ENCODE results near the gene CDC27.

CDC27 gene

GRCh38 chr17:47229535-47230443, 40.7 kb upstream of the CDC27 start:
- TF ChIP-seq POLR2AphosphoS5 (IDR thresholded peaks at IDR 0.05; ENCODE audit: low read depth, low read length) = no peak
- TF ChIP-seq TAF1 (IDR thresholded peaks at IDR 0.05; ENCODE audit: borderline replicate concordance, insufficient read depth, low read length) = no peak
- no peak for TF ChIP-seq FOXP2 (optimal IDR thresholded peaks at IDR 0.05; ENCODE audit: borderline replicate concordance, extremely low read depth, extremely low read length, insufficient read depth)
- TF ChIP-seq, protein P1, sequence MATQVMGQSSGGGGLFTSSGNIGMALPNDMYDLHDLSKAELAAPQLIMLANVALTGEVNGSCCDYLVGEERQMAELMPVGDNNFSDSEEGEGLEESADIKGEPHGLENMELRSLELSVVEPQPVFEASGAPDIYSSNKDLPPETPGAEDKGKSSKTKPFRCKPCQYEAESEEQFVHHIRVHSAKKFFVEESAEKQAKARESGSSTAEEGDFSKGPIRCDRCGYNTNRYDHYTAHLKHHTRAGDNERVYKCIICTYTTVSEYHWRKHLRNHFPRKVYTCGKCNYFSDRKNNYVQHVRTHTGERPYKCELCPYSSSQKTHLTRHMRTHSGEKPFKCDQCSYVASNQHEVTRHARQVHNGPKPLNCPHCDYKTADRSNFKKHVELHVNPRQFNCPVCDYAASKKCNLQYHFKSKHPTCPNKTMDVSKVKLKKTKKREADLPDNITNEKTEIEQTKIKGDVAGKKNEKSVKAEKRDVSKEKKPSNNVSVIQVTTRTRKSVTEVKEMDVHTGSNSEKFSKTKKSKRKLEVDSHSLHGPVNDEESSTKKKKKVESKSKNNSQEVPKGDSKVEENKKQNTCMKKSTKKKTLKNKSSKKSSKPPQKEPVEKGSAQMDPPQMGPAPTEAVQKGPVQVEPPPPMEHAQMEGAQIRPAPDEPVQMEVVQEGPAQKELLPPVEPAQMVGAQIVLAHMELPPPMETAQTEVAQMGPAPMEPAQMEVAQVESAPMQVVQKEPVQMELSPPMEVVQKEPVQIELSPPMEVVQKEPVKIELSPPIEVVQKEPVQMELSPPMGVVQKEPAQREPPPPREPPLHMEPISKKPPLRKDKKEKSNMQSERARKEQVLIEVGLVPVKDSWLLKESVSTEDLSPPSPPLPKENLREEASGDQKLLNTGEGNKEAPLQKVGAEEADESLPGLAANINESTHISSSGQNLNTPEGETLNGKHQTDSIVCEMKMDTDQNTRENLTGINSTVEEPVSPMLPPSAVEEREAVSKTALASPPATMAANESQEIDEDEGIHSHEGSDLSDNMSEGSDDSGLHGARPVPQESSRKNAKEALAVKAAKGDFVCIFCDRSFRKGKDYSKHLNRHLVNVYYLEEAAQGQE (IDR thresholded peaks at IDR 0.05; ENCODE audit: insufficient read depth in 1 of 2, low read depth in 2 of 2, low read length in 2 of 2) = no peak; a peak in 1 of 4 replicates
- TF ChIP-seq SIN3A (IDR thresholded peaks at IDR 0.05; ENCODE audit: borderline replicate concordance, insufficient read depth, low read length) = peak; percentile 43; the same call in 1 of the 2 replicates

DNA sequence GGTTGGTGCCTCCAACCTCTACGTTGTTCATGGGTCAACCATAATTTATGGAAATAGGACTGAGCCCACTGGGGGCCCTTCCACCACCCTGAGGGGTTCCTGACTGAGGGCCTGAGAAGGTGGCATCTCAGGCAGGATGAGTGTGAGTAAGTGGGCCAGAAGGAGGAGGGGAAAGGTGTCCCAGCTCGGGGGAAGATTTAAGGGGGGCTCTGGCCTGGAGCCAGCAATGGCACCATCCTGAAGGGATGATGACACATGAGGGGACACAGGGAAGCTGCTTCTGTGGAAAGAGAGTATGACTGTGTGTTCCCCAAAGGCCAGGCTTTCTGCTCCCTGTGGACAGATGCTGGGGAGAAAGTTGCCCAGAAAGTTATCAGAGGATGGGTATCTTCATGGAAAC, 38.8 kb upstream of the CDC27 start:
- TF ChIP-seq FOXP2 (optimal IDR thresholded peaks at IDR 0.05; ENCODE audit: borderline replicate concordance, extremely low read depth, extremely low read length, insufficient read depth) = no peak
- TF ChIP-seq TAF1 (IDR thresholded peaks at IDR 0.05; ENCODE audit: borderline replicate concordance, insufficient read depth, low read length) = no peak

- TF ChIP-seq SIN3A (IDR thresholded peaks at IDR 0.05; ENCODE audit: borderline replicate concordance, insufficient read depth, low read length) (no peak), TAF1 (IDR thresholded peaks at IDR 0.05; ENCODE audit: borderline replicate concordance, insufficient read depth, low read length) (no peak), FOXP2 (optimal IDR thresholded peaks at IDR 0.05; ENCODE audit: borderline replicate concordance, extremely low read depth, extremely low read length, insufficient read depth) (no peak), POLR2AphosphoS5 (IDR thresholded peaks at IDR 0.05; ENCODE audit: low read depth, low read length) (no peak)
- TF ChIP-seq, protein P1 (IDR thresholded peaks at IDR 0.05; ENCODE audit: insufficient read depth in 1 of 2, low read depth in 2 of 2, low read length in 2 of 2) = no peak
These were observed 37.0 kb upstream of the CDC27 start for GRCh38 chr17:47225911-47226688.

DNA sequence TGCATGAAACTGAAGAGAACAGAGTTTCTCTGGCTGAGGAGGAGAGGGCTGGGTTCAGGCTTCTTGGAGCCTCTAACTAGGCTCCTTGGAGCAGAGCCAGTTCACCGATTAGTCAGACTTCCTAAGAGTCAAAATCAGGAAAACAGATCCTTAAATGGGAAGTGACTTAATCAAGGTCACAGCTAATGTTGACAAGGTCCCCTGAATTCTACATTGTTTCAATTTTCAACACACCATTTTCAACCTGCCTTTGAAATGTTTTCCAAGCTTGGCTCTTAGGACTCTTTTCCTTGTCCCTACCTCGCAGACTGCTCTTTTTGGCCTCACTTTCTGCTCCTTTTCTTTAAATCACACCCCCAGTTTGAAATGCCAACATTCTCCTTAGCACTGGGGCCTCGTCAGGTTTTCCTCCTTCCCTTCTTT, 36.4 kb upstream of the CDC27 start:
- no peak for TF ChIP-seq FOXP2 (optimal IDR thresholded peaks at IDR 0.05; ENCODE audit: borderline replicate concordance, extremely low read depth, extremely low read length, insufficient read depth)
- TF ChIP-seq TAF1 (IDR thresholded peaks at IDR 0.05; ENCODE audit: borderline replicate concordance, insufficient read depth, low read length) = no peak
- TF ChIP-seq SIN3A (IDR thresholded peaks at IDR 0.05; ENCODE audit: borderline replicate concordance, insufficient read depth, low read length) = no peak
- no peak for TF ChIP-seq POLR2AphosphoS5 (IDR thresholded peaks at IDR 0.05; ENCODE audit: low read depth, low read length)
- TF ChIP-seq, protein P1 (IDR thresholded peaks at IDR 0.05; ENCODE audit: insufficient read depth in 1 of 2, low read depth in 2 of 2, low read length in 2 of 2) = no peak

GRCh38 chr17:47224966-47225365, 35.9 kb upstream of the CDC27 start:
- no peak for TF ChIP-seq POLR2AphosphoS5 (IDR thresholded peaks at IDR 0.05; ENCODE audit: low read depth, low read length)
- TF ChIP-seq TAF1 (IDR thresholded peaks at IDR 0.05; ENCODE audit: borderline replicate concordance, insufficient read depth, low read length) = no peak
- TF ChIP-seq SIN3A (IDR thresholded peaks at IDR 0.05; ENCODE audit: borderline replicate concordance, insufficient read depth, low read length) = no peak
- TF ChIP-seq, protein P1 (IDR thresholded peaks at IDR 0.05; ENCODE audit: insufficient read depth in 1 of 2, low read depth in 2 of 2, low read length in 2 of 2) = no peak
- no peak for TF ChIP-seq FOXP2 (optimal IDR thresholded peaks at IDR 0.05; ENCODE audit: borderline replicate concordance, extremely low read depth, extremely low read length, insufficient read depth)
